CD4-positive, alpha-beta T cell (primary cell): ENCODE results near the gene OSBPL6. TPM values are rescaled to one million over a fixed set of nuclear protein-coding genes. Genes with fewer than 3 reads are reported as not detected.

Experiments used
- ATAC-seq: fragments of 200-7000 bp; cut with Tn5 transposase; one replicate; pipeline ENCODE4 v1.10.0; 2022; ENCODE audit warnings: mild to moderate bottlenecking; ENCODE audit not compliant: poor library complexity
- CTCF ChIA-PET: fragments of 350-600 bp; sonication (Branson Sonifier 250); formaldehyde crosslinking; loops from one replicate; lab custom pipeline; 2021; ENCODE audit warnings: antibody characterized with exemption, inconsistent platforms; lab: Charles Lee
- POLR2A ChIA-PET: fragments of 350-600 bp; sonication (Branson Sonifier 250); formaldehyde crosslinking; loops from one replicate; lab custom pipeline; 2021; ENCODE audit warnings: antibody characterized with exemption, inconsistent platforms; lab: Charles Lee
- DNase-seq, 14 experiments: peaks; one replicate each; pipeline ENCODE4 v3.0.0-alpha.2; 2013 to 2020; ENCODE audit warnings: mixed read lengths in 2 of 14
- H3K27ac ChIP-seq, 2 donors: one replicate each; pipeline versions ENCODE4 v1.5.1 to v1.7.0; 2013; ENCODE audit warnings: low read length in 2 of 2, low read depth in 1 of 2, mild to moderate bottlenecking in 1 of 2
- H3K27me3 ChIP-seq, 2 experiments: 1 replicate in 1 of 2; 2 replicates in 1 of 2; pipeline versions ENCODE4 v1.6.1 to v1.7.0; 2013; ENCODE audit warnings: low read length in 2 of 2, control low read depth in 1 of 2, mild to moderate bottlenecking in 1 of 2, moderate library complexity in 1 of 2; ENCODE audit not compliant: insufficient read depth in 2 of 2, control insufficient read depth in 1 of 2
- H3K36me3 ChIP-seq: one replicate; pipeline ENCODE4 v1.6.1; 2013; ENCODE audit warnings: low read length, control low read depth; ENCODE audit not compliant: insufficient read depth
- H3K4me1 ChIP-seq: one replicate; pipeline ENCODE4 v1.6.1; 2013; ENCODE audit warnings: low read length, control low read depth; ENCODE audit not compliant: insufficient read depth
- H3K4me3 ChIP-seq: one replicate; pipeline ENCODE4 v1.5.1; 2013; ENCODE audit warnings: mild to moderate bottlenecking, low read length, moderate library complexity
- H3K9me3 ChIP-seq, 2 experiments: 1 replicate in 1 of 2; 2 replicates in 1 of 2; pipeline versions ENCODE4 v1.6.1 to v1.7.0; 2013; ENCODE audit warnings: low read length in 2 of 2, mild to moderate bottlenecking in 2 of 2, control low read depth in 1 of 2, moderate library complexity in 1 of 2; ENCODE audit not compliant: control insufficient read depth in 1 of 2, insufficient read depth in 1 of 2
- H3K27ac Mint-ChIP-seq: one replicate; pipeline ENCODE4 v1.8.0; 2020; ENCODE audit warnings: mixed read lengths
- H3K27me3 Mint-ChIP-seq: one replicate; pipeline ENCODE4 v1.8.0; 2021; ENCODE audit warnings: mixed read lengths
- H3K36me3 Mint-ChIP-seq: one replicate; pipeline ENCODE4 v1.8.0; 2021; ENCODE audit warnings: low read depth, mixed read lengths
- H3K4me1 Mint-ChIP-seq: one replicate; pipeline ENCODE4 v1.8.0; 2021; ENCODE audit warnings: low read depth, mixed read lengths
- H3K4me3 Mint-ChIP-seq: one replicate; pipeline ENCODE4 v1.8.0; 2020; ENCODE audit warnings: mild to moderate bottlenecking, mixed read lengths
- H3K9me3 Mint-ChIP-seq: one replicate; pipeline ENCODE4 v1.8.0; 2020; ENCODE audit warnings: mixed read lengths
- intact Hi-C, 2 experiments: fragments of 100-400 bp; cut with DNase I in 1 of 2; cut with micrococcal nuclease in 1 of 2; formaldehyde crosslinking; loops; one replicate each; pipeline versions ENCODE4 v1.15.1 to v1.9.0; 2023 to 2025; cut with DNase I, micrococcal nuclease
- total RNA-seq, 174 experiments: library from RNA in 2 of 174; stranded (reverse) in 2 of 174; gene quantifications; one replicate each; pipeline ENCODE4 v1.2.3 and lab custom pipeline; 2021 to 2026
- TF ChIP-seq, protein P1 (sequence below): fragments of 200-600 bp; IDR thresholded peaks from one replicate; pipeline ENCODE4 v1.8.0; 2022; ENCODE audit warnings: antibody characterized with exemption, mild to moderate bottlenecking

The OSBPL6 gene
- total RNA-seq, 2 experiments from 2014 or later: 0.08 to 0.11 TPM

DNA sequence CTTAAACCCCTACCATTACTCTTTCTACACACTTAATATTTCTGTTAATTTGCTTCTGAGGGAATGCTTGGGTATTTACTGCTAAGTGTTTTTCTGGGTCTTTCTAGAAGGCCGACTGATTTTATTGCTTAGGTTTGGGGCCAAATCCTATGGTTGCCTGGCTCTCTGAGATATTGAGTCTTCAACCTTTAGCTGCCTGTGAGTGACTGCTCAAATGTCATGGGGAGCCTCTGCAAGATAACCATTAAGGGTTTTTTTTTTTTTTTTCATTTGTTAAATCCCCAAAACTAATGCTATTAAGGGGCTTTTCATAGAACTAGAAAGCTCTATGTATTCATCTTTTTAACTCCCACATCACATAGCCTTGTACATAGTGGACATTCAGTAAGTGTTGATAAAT lies 5.0 kb downstream of the OSBPL6 start:
- Histone ChIP-seq H3K27ac (no peak overlapping the region), H3K4me3 (no peak overlapping the region), H3K9me3 (no peaks in the 10 kb centered on the region), H3K4me1 (peaks cover 8% of the 10 kb centered on the region), H3K36me3 (no peaks in the 10 kb centered on the region), H3K27me3 (peaks cover 16 to 52% of the 10 kb centered on the region in 2 experiments)
- intact Hi-C loops: no loop called here
- no peaks in the 10 kb centered on the region for H3K9me3 Mint-ChIP-seq
- ATAC-seq (no peak), DNase-seq (no peak)
- H3K36me3 Mint-ChIP-seq: no peaks in the 10 kb centered on the region
- no peak overlapping the region for H3K27ac Mint-ChIP-seq
- ChIA-PET POLR2A (no interaction called here), CTCF (interaction anchor here (0.7 kb wide), 1 partner anchor 9 kb away, joined by 4 read pairs; no protein-coding TSS in a partner anchor)
- no peak overlapping the region for H3K4me3 Mint-ChIP-seq
- peaks cover 56% of the 10 kb centered on the region for H3K27me3 Mint-ChIP-seq
- peaks cover 9% of the 10 kb centered on the region for H3K4me1 Mint-ChIP-seq
- TF ChIP-seq, protein P1, sequence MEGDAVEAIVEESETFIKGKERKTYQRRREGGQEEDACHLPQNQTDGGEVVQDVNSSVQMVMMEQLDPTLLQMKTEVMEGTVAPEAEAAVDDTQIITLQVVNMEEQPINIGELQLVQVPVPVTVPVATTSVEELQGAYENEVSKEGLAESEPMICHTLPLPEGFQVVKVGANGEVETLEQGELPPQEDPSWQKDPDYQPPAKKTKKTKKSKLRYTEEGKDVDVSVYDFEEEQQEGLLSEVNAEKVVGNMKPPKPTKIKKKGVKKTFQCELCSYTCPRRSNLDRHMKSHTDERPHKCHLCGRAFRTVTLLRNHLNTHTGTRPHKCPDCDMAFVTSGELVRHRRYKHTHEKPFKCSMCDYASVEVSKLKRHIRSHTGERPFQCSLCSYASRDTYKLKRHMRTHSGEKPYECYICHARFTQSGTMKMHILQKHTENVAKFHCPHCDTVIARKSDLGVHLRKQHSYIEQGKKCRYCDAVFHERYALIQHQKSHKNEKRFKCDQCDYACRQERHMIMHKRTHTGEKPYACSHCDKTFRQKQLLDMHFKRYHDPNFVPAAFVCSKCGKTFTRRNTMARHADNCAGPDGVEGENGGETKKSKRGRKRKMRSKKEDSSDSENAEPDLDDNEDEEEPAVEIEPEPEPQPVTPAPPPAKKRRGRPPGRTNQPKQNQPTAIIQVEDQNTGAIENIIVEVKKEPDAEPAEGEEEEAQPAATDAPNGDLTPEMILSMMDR: no peak

DNA sequence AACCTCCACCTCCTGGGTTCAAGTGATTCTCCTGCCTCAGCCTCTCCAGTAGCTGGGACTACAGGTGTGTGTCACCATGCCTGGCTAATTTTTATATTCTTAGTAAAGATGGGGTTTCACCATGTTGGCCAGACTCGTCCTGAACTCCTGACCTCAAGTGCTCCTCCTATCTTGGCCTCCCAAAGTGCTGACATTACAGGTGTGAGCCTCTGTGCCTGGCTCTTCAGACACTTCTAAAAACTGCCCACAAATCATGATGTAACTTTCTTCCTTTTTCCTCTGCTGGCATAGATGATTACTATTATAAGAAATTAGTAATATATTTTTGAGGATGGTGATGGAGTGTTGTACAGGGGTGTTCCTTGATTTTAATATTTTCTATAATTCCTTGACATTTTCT lies 6.0 kb downstream of the OSBPL6 start:
- no peaks in the 10 kb centered on the region for H3K36me3 Mint-ChIP-seq
- H3K9me3 Mint-ChIP-seq: no peaks in the 10 kb centered on the region
- intact Hi-C loops: no loop called here
- TF ChIP-seq, protein P1: no peak
- Histone ChIP-seq H3K27me3 (peaks cover 10 to 45% of the 10 kb centered on the region in 2 experiments), H3K36me3 (no peaks in the 10 kb centered on the region), H3K4me1 (peaks cover 1% of the 10 kb centered on the region), H3K4me3 (no peak overlapping the region), H3K27ac (no peak overlapping the region), H3K9me3 (no peaks in the 10 kb centered on the region)
- ChIA-PET POLR2A (no interaction called here), CTCF (no interaction called here)
- H3K4me1 Mint-ChIP-seq: peaks cover 7% of the 10 kb centered on the region
- no peak overlapping the region for H3K4me3 Mint-ChIP-seq
- H3K27me3 Mint-ChIP-seq: peaks cover 61% of the 10 kb centered on the region
- no peak overlapping the region for H3K27ac Mint-ChIP-seq
- DNase-seq: no peak
- ATAC-seq: no peak

DNA sequence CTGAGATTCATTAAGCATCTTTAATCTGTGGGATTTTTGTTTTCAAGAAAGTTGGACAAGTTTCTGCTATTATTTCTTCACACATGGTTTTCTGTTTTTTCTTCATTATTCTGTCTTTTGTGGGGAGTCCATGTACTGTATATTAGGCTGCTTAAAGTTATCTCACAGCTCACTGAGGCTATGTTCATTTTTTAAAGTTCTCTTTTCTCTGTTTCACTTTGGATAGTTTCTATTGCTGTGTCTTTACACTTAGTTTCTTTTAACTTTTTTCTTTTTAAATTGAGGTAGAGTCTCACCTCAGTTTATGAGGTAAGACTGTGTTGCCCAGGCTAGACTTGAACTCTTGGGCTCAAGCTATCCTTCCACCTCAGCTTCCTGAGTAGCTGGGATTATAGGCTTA lies 8.6 kb downstream of the OSBPL6 start:
- Histone ChIP-seq H3K4me3 (no peak overlapping the region), H3K27me3 (peaks cover 4 to 19% of the 10 kb centered on the region in 2 experiments), H3K27ac (no peak overlapping the region), H3K9me3 (no peaks in the 10 kb centered on the region), H3K4me1 (no peaks in the 10 kb centered on the region), H3K36me3 (no peaks in the 10 kb centered on the region)
- Mint-ChIP-seq H3K9me3 (no peaks in the 10 kb centered on the region), H3K4me1 (no peaks in the 10 kb centered on the region), H3K4me3 (no peak overlapping the region), H3K27ac (no peak overlapping the region), H3K27me3 (peaks cover 52% of the 10 kb centered on the region), H3K36me3 (no peaks in the 10 kb centered on the region)
- intact Hi-C loops: no loop called here
- POLR2A ChIA-PET: no interaction called here
- ATAC-seq (no peak), DNase-seq (no peak)
- CTCF ChIA-PET: no interaction called here
- TF ChIP-seq, protein P1: no peak
